Fibroblast of villous mesenchyme (primary cell): ENCODE results near the gene DRC3. TPM values are rescaled to one million over a fixed set of nuclear protein-coding genes. Genes with fewer than 3 reads are reported as not detected.

Experiments
- DNase-seq: peaks from one replicate; pipeline ENCODE4 v3.0.0-alpha.2; 2010; ENCODE audit warnings: low read depth
- H3K4me3 ChIP-seq: 2 replicates; pipeline ENCODE4 v1.5.1; 2011; ENCODE audit warnings: low read depth, mild to moderate bottlenecking, low read length
- CTCF ChIP-seq: IDR thresholded peaks from 2 replicates; pipeline ENCODE4 v1.5.1; 2012; ENCODE audit warnings: low read depth, mild to moderate bottlenecking, low read length; ENCODE audit not compliant: insufficient read depth
- total RNA-seq: library from RNA; depleted of rRNA; stranded (reverse); fragments of >200 nt; gene quantifications from 2 replicates; pipeline ENCODE4 v1.2.3, GENCODE V29; 2012

Gene DRC3
- total RNA-seq, 1 donor = under 0.01 TPM

DNA sequence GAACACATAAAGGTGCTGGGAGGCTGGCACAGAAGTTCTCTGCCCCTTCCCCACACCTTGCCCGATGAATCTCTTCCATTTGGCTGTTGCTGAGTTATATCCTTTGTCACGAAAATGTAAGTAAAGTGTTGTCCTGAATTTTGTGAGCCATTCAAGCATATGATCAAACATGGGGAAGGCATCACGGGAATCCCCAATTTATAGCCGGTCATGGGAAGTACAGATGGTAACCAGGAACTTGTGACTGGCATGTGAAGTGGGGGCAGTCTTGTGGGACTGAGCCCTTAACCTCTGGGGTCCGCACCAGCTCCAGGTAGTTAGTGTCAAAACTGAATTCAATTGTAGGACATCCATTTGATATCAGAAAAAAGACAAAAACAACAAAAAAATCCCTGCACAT is 13.7 kb upstream of the DRC3 start:
- H3K4me3 ChIP-seq = no peak overlapping the region
- TF ChIP-seq CTCF = no peak
- no peak for DNase-seq

DNA sequence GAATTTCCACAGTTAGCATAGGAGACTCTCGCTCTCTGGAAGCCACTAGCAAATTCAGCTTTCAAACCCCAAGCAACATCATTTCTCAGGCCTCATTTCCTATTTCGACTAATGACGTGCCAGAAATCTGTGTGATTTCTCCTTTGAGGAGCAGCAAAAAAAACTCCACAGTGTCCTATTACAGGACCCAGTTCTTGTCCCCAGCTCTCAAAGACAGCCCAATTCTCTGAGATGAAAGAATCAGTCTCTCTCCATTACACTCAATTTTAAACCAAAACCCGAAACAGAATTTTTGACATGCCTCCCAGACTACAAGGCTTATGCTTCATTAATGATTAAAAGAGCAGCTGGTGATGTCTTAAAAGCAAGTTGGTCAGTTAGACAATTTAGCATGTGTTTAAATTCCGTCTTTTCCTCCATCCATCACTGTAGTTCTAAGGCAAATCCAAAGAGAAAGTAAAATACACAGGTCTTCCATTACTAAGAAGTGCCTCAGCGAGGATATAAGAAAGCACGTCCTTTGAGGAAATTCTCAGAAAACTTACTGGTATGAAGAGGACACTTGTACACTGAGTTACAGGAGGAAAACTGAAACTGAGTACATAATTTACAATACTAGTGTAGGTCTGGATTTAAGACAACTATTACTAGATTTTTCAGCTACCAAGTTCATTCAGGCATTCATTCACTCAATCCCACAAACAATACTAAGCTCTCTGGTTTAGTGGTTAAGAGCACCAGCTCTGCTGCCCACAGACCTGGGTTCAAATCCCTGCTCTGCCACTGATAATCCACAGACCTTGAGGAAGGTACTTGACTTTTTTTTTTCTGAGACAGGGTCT is 12.9 kb upstream of the DRC3 start:
- no peak for TF ChIP-seq CTCF
- H3K4me3 ChIP-seq = peak overlapping the region; percentile 31
- peak; percentile 59 for DNase-seq

DNA sequence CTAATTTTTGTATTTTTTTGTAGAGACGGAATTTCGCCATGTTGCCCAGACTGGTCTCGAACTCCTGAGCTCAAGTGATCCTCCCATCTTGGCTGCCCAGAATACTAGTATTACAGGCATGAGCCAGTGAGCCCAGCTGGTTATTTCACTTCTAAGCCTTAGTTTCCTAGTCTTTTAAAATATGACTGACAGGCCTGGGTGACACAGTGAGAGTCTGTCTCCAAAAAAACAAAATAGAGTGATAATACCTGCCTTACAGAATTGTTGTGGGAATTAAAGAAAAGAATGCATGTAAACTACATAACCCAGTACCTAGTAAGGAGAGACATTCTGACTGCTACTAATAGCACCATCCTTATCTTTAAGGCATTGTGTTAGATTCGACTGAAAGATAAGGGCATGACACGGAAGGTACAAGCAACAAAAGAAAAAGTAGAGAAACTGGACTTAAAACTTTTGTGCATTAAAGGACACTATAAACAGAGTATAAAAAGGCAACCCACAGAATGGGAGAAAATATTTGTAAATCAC is 12.1 kb upstream of the DRC3 start:
- TF ChIP-seq CTCF = no peak
- H3K4me3 ChIP-seq = no peak overlapping the region

DNA sequence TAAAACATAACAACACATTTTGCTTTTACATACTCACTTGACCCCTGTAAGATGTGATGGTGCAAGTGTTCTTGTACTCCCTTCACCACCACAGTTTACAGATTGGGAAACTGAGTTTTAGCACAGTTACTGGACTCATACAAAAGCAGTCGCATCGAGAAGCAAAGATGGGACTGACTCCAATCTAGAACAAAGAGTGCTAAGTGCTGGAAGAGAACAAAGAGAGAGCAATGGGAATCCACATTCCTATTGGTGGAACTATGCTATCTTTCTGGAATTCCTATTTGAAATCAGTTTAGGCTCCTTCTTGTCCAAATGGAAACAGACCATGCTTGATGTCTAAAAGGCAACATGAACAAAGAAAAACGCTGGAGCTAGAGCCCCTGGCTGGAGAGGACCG is 9.6 kb upstream of the DRC3 start:
- TF ChIP-seq CTCF = no peak
- DNase-seq = no peak
- no peak overlapping the region for H3K4me3 ChIP-seq

More for the DNA sequence above, 12.1 kb upstream of the DRC3 start:
- DNase-seq = no peak

DNA sequence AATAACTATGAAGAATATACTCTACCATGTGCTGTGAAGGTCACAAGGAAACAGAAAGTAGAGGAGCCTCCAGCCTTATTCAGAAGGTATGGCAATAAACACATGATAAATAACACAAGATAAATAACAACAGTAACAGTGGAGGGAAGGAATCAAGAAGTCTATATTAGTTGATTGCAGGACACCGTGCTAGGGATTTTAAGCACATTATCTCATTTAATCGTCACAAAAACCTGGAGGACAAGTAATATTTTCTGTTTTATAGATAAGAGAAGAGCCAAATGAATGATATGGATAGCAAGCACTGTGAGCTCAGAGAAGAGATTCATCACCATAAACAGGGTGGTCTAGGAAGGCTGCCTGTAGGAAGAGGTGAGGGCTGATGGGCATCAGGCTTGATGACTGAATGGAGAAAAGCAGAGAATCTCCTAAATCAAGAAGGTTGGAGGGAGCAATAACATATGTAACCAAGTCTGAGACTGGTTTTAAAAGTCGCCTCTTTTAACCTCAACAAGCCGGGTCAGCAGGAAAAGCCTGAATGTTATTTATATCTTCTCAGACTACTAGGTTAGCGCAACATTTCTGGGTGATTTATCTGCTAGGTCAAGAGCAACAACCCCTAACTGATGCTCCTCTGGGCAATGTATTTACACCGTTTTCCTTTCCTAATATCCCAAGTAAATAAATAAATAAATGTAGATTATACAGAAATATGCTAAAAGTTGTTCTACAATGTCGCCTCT is 8.8 kb upstream of the DRC3 start:
- H3K4me3 ChIP-seq = no peak overlapping the region
- peak; percentile 25 for DNase-seq
- no peak for TF ChIP-seq CTCF

DNA sequence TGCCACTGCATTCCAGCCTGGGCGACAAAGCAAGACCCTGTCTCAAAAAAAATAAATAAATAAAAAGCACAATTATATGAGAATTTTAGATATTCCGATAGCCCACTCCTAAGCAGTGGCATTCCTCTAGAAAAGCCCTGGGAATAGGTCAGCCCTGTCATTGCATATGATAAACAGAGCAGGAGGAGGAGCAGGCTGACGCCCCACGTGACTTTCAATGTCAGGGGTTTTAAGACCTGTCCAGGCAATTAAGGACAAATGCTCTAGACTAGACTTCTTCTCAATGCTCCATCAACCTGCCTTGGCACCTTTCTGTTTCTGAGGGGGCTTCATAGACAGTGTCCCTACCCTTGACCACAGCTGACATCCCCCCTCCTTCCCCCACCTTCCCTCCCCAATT is 8.0 kb upstream of the DRC3 start:
- TF ChIP-seq CTCF = no peak
- no peak for DNase-seq
- no peak overlapping the region for H3K4me3 ChIP-seq
